GM19395 (cell line): Measurements from ENCODE around the gene LRP10.

Experiments
- ATAC-seq: cut with Tn5 transposase; IDR thresholded peaks from one replicate; pipeline ENCODE4 v1.9.1; 2021; ENCODE audit warnings: mild to moderate bottlenecking, moderate library complexity; ENCODE audit not compliant: unreplicated experiment

The LRP10 gene

GRCh38 chr14:22884738-22885523 is 13.4 kb downstream of the LRP10 start:
- no peak for ATAC-seq

GRCh38 chr14:22885975-22886374 is 14.4 kb downstream of the LRP10 start:
- no peak for ATAC-seq

GRCh38 chr14:22886500-22887259 is 15.1 kb downstream of the LRP10 start:
- peak; percentile 57 for ATAC-seq

- ATAC-seq = peak; percentile 50
Observed at GRCh38 chr14:22887260-22887989, 15.9 kb downstream of the LRP10 start.

GRCh38 chr14:22887990-22888378 is 16.4 kb downstream of the LRP10 start:
- ATAC-seq = peak; percentile 42

GRCh38 chr14:22888662-22889061 is 17.1 kb downstream of the LRP10 start:
- no peak for ATAC-seq

GRCh38 chr14:22890416-22890815 is 18.9 kb downstream of the LRP10 start:
- ATAC-seq = no peak

GRCh38 chr14:22892488-22892887 is 20.9 kb downstream of the LRP10 start:
- no peak for ATAC-seq

GRCh38 chr14:22893706-22894105 is 22.2 kb downstream of the LRP10 start:
- no peak for ATAC-seq

- no peak for ATAC-seq
Observed at GRCh38 chr14:22895402-22895801, 23.9 kb downstream of the LRP10 start.

GRCh38 chr14:22896356-22896755 is 24.8 kb downstream of the LRP10 start:
- no peak for ATAC-seq

GRCh38 chr14:22896760-22897159 is 25.2 kb downstream of the LRP10 start:
- ATAC-seq = no peak

GRCh38 chr14:22897357-22897756 is 25.8 kb downstream of the LRP10 start:
- no peak for ATAC-seq

GRCh38 chr14:22898302-22899090 is 27.0 kb downstream of the LRP10 start:
- ATAC-seq = no peak

- no peak for ATAC-seq
Observed at GRCh38 chr14:22900081-22900799, 28.7 kb downstream of the LRP10 start.

- ATAC-seq = no peak
Observed at GRCh38 chr14:22901799-22902198, 30.3 kb downstream of the LRP10 start.

GRCh38 chr14:22903742-22904087 is 32.2 kb downstream of the LRP10 start:
- ATAC-seq = no peak

- no peak for ATAC-seq
Observed at GRCh38 chr14:22905627-22906026, 34.1 kb downstream of the LRP10 start.

- no peak for ATAC-seq
Observed at GRCh38 chr14:22906073-22906472, 34.5 kb downstream of the LRP10 start.

- no peak for ATAC-seq
Observed at GRCh38 chr14:22907429-22907828, 35.9 kb downstream of the LRP10 start.
